GM23248 (cell line): Measurements from ENCODE around the gene TENM3.

ENCODE experiments used
- EZH2 ChIP-seq: fragments of 200-600 bp; sonication (generic); IDR thresholded peaks from 2 replicates; pipeline ENCODE4 v1.6.1; 2018; ENCODE audit warnings: antibody characterized with exemption, mild to moderate bottlenecking; ENCODE audit not compliant: insufficient read depth, poor library complexity, severe bottlenecking
- EZH2phosphoT487 ChIP-seq: fragments of 200-600 bp; sonication (generic); IDR thresholded peaks from 2 replicates; pipeline ENCODE4 v1.6.1; 2018; ENCODE audit warnings: antibody characterized with exemption, moderate library complexity, mild to moderate bottlenecking, low read depth; ENCODE audit not compliant: insufficient read depth

- TF ChIP-seq EZH2, result no peak
- TF ChIP-seq EZH2phosphoT487, result no peak
These were observed 49.4 kb downstream of the TENM3 start for GRCh38 chr4:182292612-182293011.
